HG03378 (cell line): ENCODE measurements around the gene RNF175.

ENCODE experiments used
- ATAC-seq: cut with Tn5 transposase; IDR thresholded peaks from one replicate; pipeline ENCODE4 v1.9.1; 2021; ENCODE audit warnings: mild to moderate bottlenecking, moderate library complexity; ENCODE audit not compliant: unreplicated experiment

The RNF175 gene

GRCh38 chr4:153759407-153760316 is at the start of gene RNF175:
Gene RNF175, minus strand, starts transcription at chr4:153760024. Its CDS starts 162 bp downstream, at chr4:153759862.
- no peak for ATAC-seq

DNA sequence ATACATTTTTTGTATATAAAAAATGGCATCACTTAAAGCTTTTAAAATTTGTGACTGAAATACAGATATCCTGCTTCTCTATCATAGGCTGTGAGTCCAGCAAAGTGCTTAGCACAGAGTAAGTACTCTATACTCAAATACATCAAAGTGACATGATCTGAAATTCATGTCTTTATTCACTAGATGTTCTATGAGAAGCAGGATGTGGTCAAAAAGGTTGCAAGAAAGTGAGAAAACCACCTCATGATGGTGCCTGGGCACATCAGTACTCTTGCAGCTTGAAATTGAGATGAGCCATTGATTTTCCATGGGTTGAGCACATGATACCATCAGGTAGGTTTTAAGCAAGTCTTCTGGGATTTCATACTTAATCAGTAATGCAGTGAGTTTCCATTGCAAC is 49.5 kb upstream of the RNF175 start:
- ATAC-seq = no peak

GRCh38 chr4:153808175-153808574 is 48.4 kb upstream of the RNF175 start:
- no peak for ATAC-seq

DNA sequence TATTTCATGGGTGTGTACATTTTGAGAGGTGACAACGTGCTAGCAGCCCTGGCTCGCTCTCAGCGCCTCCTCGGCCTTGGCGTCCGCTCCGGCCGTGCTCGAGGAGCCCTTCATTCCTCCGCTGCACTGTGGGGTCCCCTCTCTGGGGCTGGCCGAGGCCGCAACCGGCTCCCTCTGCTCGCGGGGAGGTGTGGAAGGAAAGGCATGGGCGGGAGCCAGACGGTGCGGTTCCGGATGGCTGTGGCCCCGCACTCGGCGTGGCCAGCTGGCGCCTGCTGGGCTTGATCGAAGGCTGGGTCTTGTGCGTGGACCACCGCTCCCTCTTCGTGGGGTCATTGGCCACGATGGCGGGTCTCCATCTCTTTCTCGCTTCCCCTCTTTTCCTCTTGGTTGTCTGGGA is 46.2 kb upstream of the RNF175 start:
- ATAC-seq = no peak

- no peak for ATAC-seq
Observed at GRCh38 chr4:153804722-153805121, 44.9 kb upstream of the RNF175 start.

DNA sequence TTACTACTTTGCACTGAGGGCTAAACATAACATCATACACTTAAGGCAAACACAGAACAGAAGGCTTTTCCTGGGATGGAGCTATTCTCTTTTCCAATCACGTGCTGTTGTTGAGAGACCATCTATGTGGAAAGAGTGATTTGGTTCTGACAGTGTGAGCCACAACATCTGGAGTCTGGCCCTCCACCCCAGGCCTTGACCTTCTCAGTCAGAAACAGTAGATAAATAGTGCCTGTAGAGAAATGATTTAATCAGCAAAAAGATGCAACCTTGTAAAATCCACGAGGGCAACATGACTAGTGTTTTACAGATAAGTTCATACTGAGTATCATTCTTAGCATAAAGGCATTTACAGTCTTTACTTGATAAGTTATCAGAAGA is 39.9 kb upstream of the RNF175 start:
- ATAC-seq = no peak

DNA sequence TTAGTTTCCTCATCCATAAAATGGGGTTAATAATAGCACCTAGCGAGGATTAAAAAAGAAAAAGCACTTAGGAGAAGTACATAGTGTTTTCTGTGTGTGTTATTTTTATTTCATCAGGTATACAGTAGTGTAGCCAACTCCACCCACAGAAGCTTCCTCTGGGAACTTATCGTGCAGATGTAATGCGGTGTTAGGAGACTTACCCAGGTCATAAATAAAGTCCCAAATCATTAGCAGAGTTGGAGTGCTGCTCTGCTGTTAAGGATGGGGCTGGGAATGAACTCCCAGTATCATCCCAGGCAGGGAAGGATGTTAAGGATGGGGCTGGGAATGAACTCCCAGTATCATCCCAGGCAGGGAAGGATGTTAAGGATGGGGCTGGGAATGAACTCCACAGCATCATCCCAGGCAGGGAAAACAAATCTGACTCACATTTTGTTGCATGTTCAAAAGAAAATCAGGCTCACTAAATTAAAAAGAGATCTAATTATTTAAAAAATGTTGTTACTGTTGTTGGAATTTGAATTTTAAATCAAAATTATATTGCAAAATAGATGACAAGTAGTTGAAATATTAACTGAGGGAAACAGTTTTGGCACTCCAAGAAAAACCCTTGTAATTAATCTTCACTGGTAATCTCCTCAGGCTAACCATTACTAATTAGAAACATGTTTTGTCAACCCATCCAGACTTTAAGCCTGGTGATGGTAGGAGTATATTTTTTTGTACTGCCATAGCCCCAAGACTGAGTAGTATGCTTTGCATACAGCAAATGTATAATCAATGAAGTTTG is 39.3 kb upstream of the RNF175 start:
- ATAC-seq = no peak

DNA sequence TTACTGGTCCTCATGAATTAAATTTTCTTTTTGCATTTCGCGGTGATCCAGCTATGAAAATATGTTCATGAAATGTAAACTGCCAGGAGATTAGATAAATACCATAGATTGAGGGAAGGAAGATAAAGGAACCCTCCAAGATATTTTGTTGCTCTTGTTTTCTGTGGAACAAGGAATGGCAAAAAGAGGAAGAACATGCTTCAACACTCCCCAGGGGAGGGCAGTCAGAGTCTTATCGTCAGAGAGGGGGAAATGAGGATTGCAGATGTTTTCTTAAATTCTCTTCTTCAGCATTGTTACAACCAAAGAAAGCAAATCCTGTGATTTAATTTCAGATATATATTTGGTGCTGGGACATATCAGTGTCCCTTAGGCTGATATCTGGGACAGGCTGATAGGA is 38.6 kb upstream of the RNF175 start:
- no peak for ATAC-seq

- no peak for ATAC-seq
Observed at GRCh38 chr4:153794006-153794405, 34.2 kb upstream of the RNF175 start.

GRCh38 chr4:153792618-153793247 is 32.9 kb upstream of the RNF175 start:
- ATAC-seq = no peak

- ATAC-seq = no peak
Observed at GRCh38 chr4:153791746-153792617, 32.2 kb upstream of the RNF175 start.

DNA sequence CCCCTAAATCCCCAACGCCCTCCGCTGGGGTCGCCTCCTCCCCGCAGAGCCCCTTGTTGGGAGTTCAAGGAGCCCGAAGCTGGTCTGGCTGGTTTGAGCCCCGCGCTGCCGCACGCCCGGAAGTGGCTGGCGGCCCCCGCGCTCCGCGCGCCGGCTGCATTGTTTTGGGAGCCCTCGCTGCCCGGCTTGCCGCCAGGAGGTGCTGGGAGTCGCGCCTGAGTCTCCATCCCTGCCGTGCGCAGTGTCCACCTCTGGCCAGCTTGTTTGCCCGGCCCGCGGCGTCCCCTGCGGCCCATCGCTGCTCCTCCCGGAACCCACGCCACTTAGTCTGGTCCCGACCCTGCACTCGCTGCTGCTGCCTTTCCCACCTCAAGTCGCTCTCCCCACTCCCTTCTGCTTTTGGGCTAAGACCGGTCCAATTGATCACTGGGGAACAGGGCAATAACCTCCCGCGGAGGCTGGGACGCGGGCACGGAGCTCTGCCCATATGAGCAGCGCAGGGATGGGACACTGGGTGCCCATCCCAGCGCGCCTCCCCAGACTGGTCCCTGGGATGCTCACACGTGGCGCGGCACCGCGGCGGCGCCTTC is 31.2 kb upstream of the RNF175 start:
- no peak for ATAC-seq

DNA sequence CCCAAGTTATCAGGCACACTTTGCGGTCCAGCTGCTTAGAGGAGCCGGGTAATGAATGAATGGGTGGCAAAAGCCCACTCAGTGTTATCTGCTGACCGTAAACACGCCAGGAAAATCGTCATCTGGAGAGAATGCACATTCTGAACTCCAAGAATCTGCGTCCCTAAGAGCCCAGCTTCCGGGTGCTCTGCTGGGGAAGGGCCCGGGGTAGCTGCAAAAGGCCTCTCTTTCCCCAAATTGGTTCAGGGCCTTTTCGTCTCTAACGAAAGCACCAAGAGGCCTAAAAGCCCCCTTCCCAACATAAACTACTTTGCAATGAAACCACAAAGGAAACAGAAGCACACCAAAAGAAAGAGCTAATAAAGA is 30.7 kb upstream of the RNF175 start:
- no peak for ATAC-seq

GRCh38 chr4:153789741-153790499 is 30.1 kb upstream of the RNF175 start:
- ATAC-seq = no peak

GRCh38 chr4:153788413-153789276 is 28.8 kb upstream of the RNF175 start, which contains the start of gene SFRP2:
Gene SFRP2, minus strand, starts transcription at chr4:153789083. Its CDS starts 248 bp downstream, at chr4:153788835.
- ATAC-seq = no peak

GRCh38 chr4:153788051-153788412 is 28.2 kb upstream of the RNF175 start:
- ATAC-seq = no peak

DNA sequence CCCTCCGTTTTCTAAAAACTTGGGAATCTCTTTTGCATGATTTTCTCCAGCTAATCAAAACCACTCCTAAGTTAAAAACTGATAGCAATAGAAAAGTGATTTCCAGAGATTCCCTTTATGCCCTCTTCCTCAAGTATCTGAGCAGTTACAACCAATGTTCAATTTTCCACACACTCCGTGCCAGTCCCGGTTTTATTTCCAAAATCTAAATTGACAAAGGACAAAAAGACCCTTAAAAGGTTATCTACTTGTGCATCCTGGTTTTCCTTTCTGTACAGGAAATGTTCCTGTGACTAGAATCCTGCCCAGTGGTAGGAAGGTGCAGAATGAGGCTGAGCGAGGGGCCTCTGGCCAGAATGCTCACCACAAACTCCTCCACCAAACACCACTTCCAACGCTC is 27.8 kb upstream of the RNF175 start:
- no peak for ATAC-seq

DNA sequence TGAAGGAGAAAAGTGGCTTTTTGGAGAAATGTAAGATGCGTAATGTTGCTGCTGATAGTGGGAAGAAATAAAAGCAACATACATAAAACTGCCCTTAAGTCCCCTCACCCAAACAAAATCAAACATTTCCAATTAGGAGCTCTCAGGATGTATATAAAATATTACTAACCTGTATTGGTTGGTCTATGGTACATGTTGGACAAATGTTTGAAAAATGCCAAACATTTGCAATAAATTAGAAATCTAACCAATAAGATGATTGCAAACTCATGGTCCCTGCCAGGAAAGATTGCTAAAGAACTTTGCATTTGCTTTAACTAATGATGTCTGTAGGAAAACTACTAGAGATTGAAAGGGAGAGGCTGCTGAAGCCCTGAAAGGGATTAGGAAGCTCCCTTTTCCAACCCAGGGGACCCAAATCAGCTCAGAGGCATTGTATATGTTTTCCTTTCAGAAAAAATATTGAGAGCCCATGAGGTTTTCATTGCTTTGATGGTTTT is 27.3 kb upstream of the RNF175 start:
- ATAC-seq = no peak
